Measurements from ENCODE around the gene TFCP2L1. TPM values are rescaled to one million over a fixed set of nuclear protein-coding genes. Genes with fewer than 3 reads are reported as not detected.

The TFCP2L1 gene
- total and polyA plus RNA-seq, 4 donors = 0.06 to 1.5 (median 0.36) TPM

GRCh38 chr2:121295911-121296650 is 11.1 kb upstream of the TFCP2L1 start:
- Histone ChIP-seq H3K27me3 (ENCODE audit: control insufficient read depth in 4 of 4, insufficient read depth in 4 of 4, low read length in 3 of 4) (no peaks in the 10 kb centered on the region), H3K36me3 (ENCODE audit: control insufficient read depth in 4 of 4, insufficient read depth in 3 of 4, low read depth in 1 of 4, low read length in 3 of 4) (no peaks in the 10 kb centered on the region), H3K9me3 (ENCODE audit: control insufficient read depth in 4 of 4, low read length in 3 of 4) (peaks cover 0 to 3% (median 0%) of the 10 kb centered on the region in 4 donors), H3K4me3 (ENCODE audit: low read depth in 1 of 3, low read length in 3 of 3) (no peak overlapping the region), H3K4me1 (ENCODE audit: control insufficient read depth in 4 of 4, insufficient read depth in 4 of 4, low read length in 3 of 4) (no peaks in the 10 kb centered on the region), H3K9ac (ENCODE audit: low read depth in 1 of 2, low read length in 2 of 2) (no peak overlapping the region), H3K27ac (ENCODE audit: low read depth in 1 of 2, low read length in 2 of 2) (no peak overlapping the region)
- 92% methylated on average over 7 of the region's 7 CpGs for WGBS
- DNase-seq (ENCODE audit: low spot score) = no peak
- no peak for TF ChIP-seq HNF4G (IDR thresholded peaks at IDR 0.05)
- TF ChIP-seq RAD21 (IDR thresholded peaks at IDR 0.05) = no peak
- TF ChIP-seq, protein P1, sequence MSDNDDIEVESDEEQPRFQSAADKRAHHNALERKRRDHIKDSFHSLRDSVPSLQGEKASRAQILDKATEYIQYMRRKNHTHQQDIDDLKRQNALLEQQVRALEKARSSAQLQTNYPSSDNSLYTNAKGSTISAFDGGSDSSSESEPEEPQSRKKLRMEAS (IDR thresholded peaks at IDR 0.05) = no peak
- no peak for TF ChIP-seq TAF1 (conservative IDR thresholded peaks at IDR 0.05)
- no peak for TF ChIP-seq HNF4A (conservative IDR thresholded peaks at IDR 0.05)
- TF ChIP-seq EGR1 (IDR thresholded peaks at IDR 0.05; ENCODE audit: low read depth in 2 of 2) = no peak
- TF ChIP-seq, protein P2, sequence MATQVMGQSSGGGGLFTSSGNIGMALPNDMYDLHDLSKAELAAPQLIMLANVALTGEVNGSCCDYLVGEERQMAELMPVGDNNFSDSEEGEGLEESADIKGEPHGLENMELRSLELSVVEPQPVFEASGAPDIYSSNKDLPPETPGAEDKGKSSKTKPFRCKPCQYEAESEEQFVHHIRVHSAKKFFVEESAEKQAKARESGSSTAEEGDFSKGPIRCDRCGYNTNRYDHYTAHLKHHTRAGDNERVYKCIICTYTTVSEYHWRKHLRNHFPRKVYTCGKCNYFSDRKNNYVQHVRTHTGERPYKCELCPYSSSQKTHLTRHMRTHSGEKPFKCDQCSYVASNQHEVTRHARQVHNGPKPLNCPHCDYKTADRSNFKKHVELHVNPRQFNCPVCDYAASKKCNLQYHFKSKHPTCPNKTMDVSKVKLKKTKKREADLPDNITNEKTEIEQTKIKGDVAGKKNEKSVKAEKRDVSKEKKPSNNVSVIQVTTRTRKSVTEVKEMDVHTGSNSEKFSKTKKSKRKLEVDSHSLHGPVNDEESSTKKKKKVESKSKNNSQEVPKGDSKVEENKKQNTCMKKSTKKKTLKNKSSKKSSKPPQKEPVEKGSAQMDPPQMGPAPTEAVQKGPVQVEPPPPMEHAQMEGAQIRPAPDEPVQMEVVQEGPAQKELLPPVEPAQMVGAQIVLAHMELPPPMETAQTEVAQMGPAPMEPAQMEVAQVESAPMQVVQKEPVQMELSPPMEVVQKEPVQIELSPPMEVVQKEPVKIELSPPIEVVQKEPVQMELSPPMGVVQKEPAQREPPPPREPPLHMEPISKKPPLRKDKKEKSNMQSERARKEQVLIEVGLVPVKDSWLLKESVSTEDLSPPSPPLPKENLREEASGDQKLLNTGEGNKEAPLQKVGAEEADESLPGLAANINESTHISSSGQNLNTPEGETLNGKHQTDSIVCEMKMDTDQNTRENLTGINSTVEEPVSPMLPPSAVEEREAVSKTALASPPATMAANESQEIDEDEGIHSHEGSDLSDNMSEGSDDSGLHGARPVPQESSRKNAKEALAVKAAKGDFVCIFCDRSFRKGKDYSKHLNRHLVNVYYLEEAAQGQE (IDR thresholded peaks at IDR 0.05) = no peak
- no peak for TF ChIP-seq FOXA1 (IDR thresholded peaks at IDR 0.05)
- TF ChIP-seq JUND (IDR thresholded peaks at IDR 0.05) = no peak
- no peak for TF ChIP-seq FOXA2 (IDR thresholded peaks at IDR 0.05)
- no peak for TF ChIP-seq NR2F2 (IDR thresholded peaks at IDR 0.05)
- TF ChIP-seq, protein P3, sequence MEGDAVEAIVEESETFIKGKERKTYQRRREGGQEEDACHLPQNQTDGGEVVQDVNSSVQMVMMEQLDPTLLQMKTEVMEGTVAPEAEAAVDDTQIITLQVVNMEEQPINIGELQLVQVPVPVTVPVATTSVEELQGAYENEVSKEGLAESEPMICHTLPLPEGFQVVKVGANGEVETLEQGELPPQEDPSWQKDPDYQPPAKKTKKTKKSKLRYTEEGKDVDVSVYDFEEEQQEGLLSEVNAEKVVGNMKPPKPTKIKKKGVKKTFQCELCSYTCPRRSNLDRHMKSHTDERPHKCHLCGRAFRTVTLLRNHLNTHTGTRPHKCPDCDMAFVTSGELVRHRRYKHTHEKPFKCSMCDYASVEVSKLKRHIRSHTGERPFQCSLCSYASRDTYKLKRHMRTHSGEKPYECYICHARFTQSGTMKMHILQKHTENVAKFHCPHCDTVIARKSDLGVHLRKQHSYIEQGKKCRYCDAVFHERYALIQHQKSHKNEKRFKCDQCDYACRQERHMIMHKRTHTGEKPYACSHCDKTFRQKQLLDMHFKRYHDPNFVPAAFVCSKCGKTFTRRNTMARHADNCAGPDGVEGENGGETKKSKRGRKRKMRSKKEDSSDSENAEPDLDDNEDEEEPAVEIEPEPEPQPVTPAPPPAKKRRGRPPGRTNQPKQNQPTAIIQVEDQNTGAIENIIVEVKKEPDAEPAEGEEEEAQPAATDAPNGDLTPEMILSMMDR (IDR thresholded peaks at IDR 0.05; ENCODE audit: low read depth, low read length, missing input control) = no peak
- TF ChIP-seq, protein P4, sequence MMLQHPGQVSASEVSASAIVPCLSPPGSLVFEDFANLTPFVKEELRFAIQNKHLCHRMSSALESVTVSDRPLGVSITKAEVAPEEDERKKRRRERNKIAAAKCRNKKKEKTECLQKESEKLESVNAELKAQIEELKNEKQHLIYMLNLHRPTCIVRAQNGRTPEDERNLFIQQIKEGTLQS (IDR thresholded peaks at IDR 0.05) = no peak
- TF ChIP-seq, protein P5, sequence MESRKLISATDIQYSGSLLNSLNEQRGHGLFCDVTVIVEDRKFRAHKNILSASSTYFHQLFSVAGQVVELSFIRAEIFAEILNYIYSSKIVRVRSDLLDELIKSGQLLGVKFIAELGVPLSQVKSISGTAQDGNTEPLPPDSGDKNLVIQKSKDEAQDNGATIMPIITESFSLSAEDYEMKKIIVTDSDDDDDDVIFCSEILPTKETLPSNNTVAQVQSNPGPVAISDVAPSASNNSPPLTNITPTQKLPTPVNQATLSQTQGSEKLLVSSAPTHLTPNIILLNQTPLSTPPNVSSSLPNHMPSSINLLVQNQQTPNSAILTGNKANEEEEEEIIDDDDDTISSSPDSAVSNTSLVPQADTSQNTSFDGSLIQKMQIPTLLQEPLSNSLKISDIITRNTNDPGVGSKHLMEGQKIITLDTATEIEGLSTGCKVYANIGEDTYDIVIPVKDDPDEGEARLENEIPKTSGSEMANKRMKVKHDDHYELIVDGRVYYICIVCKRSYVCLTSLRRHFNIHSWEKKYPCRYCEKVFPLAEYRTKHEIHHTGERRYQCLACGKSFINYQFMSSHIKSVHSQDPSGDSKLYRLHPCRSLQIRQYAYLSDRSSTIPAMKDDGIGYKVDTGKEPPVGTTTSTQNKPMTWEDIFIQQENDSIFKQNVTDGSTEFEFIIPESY (IDR thresholded peaks at IDR 0.05) = no peak

Measured in liver (tissue), 9 donors.